Measurements from ENCODE around the gene ECT2L. TPM values are rescaled to one million over a fixed set of nuclear protein-coding genes. Genes with fewer than 3 reads are reported as not detected.

Gene ECT2L
- total and polyA plus RNA-seq, 2 of the 13 experiments (the other 11 are each of a cell fraction or from before 2014, with no cell fraction given), result 0.12 TPM; not detected in 1

DNA sequence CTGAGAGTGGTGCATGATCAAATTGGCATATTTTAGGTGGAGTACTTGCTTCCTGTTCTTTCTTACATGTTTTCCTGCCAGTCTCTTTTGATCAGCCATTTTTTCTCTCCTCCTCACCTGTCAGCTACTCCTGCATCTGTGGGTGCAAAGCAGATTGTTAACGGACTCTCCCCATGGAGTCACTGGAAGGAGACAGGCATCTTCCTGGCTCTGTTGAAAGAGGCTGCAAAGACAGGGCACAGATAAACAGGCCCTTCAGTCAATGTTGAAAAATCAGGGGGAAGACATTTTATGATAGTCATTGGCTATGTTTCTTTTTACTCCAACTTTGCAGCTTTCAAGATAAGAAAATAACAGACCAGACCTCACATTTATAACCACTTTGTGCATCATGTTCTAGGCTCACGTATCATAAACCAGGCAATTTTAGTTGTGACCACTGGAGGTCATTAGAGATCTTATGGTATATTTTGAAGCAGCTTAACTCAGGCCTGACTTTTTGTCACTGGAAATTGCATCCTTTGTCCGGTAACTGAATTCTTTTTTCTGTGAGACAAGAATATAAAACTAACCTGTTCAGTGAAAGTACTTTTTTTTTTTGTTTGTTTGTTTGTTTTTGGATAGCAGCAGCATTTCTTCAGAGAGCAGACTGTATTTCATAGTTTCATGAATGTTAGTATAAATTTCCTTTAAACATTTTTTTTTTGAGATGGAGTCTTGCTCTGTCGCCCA, 20.1 kb downstream of the ECT2L start:
- H3K27ac ChIP-seq (ENCODE audit: extremely low read length, insufficient read depth, low read length), result no peak overlapping the region
- H3K27me3 ChIP-seq (ENCODE audit: control insufficient read depth in 1 of 2, insufficient read depth in 2 of 2, low read length in 2 of 2), result peaks cover 0 to 10% of the 10 kb centered on the region in 2 experiments; a peak in 1 of 5 replicates
- ChIA-PET CTCF (ENCODE audit: low intra/inter-chr PET ratio, low total read pairs) (interaction anchor here (0.7 to 2.6 kb wide), 4 partner anchors 173 to 548 kb away, joined by 3 to 16 read pairs (median 11); partner anchors contain the start of gene REPS1), POLR2A (interaction anchor here (1.6 kb wide), 1 partner anchor 42 kb away, joined by 4 read pairs; the partner anchor contains the start of gene CCDC28A)
- FAIRE-seq (peak; percentile 67), DNase-seq (ENCODE audit: low spot score) (peak; percentile 70), ATAC-seq (peak; percentile 68)
- WGBS (ENCODE audit: low lambda C conversion rate), result 35% methylated on average over 4 of the region's 4 CpGs
- no peaks in the 10 kb centered on the region for H3K36me3 ChIP-seq (replicated peaks in 1 of 2; ENCODE audit: control insufficient read depth in 1 of 2, insufficient read depth in 2 of 2, low read length in 2 of 2)
- H3K9me3 ChIP-seq (ENCODE audit: low read length), result no peaks in the 10 kb centered on the region
- no peaks in the 10 kb centered on the region for H4K20me1 ChIP-seq (ENCODE audit: insufficient read depth, low read length)
- H3K9ac ChIP-seq (ENCODE audit: insufficient read depth, low read depth, low read length), result no peak overlapping the region
- H3K79me2 ChIP-seq (ENCODE audit: insufficient read depth, low read length), result no peaks in the 10 kb centered on the region
- TF ChIP-seq CTCF (CRISPR knock-in tag; IDR thresholded peaks at IDR 0.05) (peak; percentile 82), THAP11 (CRISPR knock-in tag; IDR thresholded peaks at IDR 0.05) (peak; percentile 12; the same call in 1 of the 2 replicates), RAD21 (CRISPR knock-in tag; IDR thresholded peaks at IDR 0.05) (peak; percentile 61; the same call in 1 of the 2 replicates), ERF (CRISPR knock-in tag; IDR thresholded peaks at IDR 0.05) (0 out of 2 replicates have a peak, but pooled peaks have one; percentile 12), ZNF570 (CRISPR knock-in tag; IDR thresholded peaks at IDR 0.05; ENCODE audit: borderline replicate concordance) (no peak), FOXK2 (IDR thresholded peaks at IDR 0.05) (no peak), SMC3 (IDR thresholded peaks at IDR 0.05; ENCODE audit: low read length) (peak; percentile 65; the same call in 1 of the 2 replicates), STAG1 (CRISPR knock-in tag; IDR thresholded peaks at IDR 0.05) (peak; percentile 89)
- TF ChIP-seq, protein P1, sequence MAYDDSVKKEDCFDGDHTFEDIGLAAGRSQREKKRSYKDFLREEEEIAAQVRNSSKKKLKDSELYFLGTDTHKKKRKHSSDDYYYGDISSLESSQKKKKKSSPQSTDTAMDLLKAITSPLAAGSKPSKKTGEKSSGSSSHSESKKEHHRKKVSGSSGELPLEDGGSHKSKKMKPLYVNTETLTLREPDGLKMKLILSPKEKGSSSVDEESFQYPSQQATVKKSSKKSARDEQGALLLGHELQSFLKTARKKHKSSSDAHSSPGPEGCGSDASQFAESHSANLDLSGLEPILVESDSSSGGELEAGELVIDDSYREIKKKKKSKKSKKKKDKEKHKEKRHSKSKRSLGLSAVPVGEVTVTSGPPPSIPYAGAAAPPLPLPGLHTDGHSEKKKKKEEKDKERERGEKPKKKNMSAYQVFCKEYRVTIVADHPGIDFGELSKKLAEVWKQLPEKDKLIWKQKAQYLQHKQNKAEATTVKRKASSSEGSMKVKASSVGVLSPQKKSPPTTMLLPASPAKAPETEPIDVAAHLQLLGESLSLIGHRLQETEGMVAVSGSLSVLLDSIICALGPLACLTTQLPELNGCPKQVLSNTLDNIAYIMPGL (CRISPR knock-in tag; IDR thresholded peaks at IDR 0.05; ENCODE audit: borderline replicate concordance in 1 of 2, low read depth in 1 of 2), result peak; percentile 24 to 42; a peak in 1 of 4 replicates
- BruUV-seq (replicated peaks), result no TSS peak
- H2AFZ ChIP-seq (ENCODE audit: low read length), result no peak overlapping the region
- in situ Hi-C loops (cut with HindIII; ENCODE audit: extremely low pct_ligation_motif_present, low pct_unique_long_range_greater_than_20kb), result loop anchor here (5.0 to 10.0 kb wide), 3 partner anchors 171 to 549 kb away; partner anchors contain the start of gene REPS1
- no peak overlapping the region for H3K4me3 ChIP-seq (replicated peaks in 1 of 3; ENCODE audit: insufficient read depth in 1 of 3, low read depth in 2 of 3, low read length in 3 of 3)
- no peak overlapping the region for H3K4me2 ChIP-seq (ENCODE audit: low read depth, low read length)
- intact Hi-C loops (cut with micrococcal nuclease; ENCODE audit: unreplicated experiment), result loop anchor here (1.0 kb wide), 4 partner anchors 172 to 548 kb away; partner anchors contain the start of gene REPS1
- H3K4me1 ChIP-seq (ENCODE audit: insufficient read depth, low read length), result peaks cover 49% of the 10 kb centered on the region
